Measurements from ENCODE around the gene PLEKHM1.
A peak's percentile ranks its signal among the peaks of the same experiment; 100 is the strongest.
"Not testable (repeated sequence)": the region's sequence is repeated elsewhere in the genome, so short reads cannot be mapped to it uniquely, and the experiment has no call there.

PLEKHM1 gene

GRCh38 chr17:45461524-45462327 is 28.8 kb downstream of the PLEKHM1 start:
- DNase-seq (ENCODE audit: low read depth in 2 of 2) = peak; percentile 13 to 23

DNA sequence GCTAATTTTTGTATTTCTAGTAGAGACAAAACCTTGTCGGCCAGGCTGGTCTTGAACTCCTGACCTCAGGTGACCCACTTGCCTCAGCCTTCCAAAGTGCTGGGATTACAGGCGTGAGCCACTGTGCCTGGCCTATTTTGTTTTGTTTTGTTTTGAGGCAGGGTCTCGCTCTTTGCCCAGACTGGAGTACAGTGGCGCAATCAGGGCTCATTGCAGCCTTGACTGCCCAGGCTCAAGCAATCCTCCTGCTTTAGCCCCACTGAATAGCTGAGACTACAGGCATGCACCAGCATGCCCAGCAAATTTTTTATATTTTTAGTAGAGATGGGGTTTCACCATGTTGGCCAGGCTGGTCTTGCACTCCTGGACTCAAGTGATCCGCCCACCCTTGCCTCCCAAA is 30.1 kb downstream of the PLEKHM1 start:
- not testable (repeated sequence) for DNase-seq (ENCODE audit: low read depth in 2 of 2)

DNA sequence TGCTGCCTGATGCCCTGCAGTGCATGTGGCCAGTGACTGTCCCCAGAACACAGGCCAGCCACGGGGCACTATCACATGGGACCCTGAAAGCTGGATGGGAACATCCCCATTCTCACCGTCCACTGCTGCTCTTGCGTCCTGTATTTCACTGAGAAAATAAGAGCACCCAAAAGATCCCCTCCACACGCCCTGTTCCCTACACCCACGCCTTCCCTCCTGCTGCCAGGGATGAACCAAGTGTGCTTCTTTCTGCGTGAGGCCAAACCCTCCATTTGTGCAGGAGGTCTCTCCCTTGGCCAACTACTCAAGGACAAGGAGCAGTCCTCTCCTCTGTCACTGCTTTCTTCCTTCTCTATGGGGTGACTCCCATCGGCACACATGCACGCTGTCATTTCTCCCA is 36.2 kb downstream of the PLEKHM1 start:
- not testable (repeated sequence) for DNase-seq (ENCODE audit: low read depth in 2 of 2)

DNA sequence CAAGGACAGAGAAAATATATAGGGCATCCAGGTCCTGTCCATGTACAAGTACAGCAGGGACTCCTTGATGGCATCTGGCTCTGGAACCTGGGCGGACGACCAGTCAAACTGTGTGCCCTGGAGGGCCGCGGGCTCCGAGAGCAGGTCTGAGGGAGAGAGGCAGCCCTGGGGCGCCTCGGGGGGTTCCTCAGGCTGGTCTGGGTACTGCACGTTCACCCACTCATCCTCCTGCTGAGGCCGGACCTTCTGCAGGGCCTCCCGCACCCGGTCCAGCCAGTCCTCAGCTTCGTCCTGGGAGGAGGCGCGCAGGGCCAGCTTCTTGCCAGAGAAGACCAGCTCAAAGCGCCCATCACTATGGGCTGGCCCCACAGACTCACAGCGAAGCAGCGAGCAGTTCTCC is 36.8 kb downstream of the PLEKHM1 start:
- not testable (repeated sequence) for DNase-seq (ENCODE audit: low read depth in 2 of 2)

DNA sequence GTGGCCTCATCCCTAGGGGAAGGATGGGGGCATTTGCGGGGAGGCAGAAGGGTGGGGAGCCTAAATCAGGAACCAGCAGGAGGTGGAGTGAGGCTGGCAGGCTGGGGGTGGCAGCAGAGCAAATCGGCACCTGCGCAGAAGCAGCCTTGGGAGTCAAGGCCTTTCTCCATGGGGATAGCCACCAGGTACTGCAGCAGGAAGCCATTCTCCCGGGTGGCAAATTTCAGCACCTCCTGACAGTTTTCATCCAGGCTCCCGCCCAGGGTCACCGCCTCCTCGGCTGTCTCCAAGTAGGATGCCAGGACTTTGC is 37.3 kb downstream of the PLEKHM1 start:
- DNase-seq (ENCODE audit: low read depth in 2 of 2) = not testable (repeated sequence)

GRCh38 chr17:45452329-45453224 is 37.9 kb downstream of the PLEKHM1 start:
- DNase-seq (ENCODE audit: low read depth in 2 of 2) = not testable (repeated sequence)

DNA sequence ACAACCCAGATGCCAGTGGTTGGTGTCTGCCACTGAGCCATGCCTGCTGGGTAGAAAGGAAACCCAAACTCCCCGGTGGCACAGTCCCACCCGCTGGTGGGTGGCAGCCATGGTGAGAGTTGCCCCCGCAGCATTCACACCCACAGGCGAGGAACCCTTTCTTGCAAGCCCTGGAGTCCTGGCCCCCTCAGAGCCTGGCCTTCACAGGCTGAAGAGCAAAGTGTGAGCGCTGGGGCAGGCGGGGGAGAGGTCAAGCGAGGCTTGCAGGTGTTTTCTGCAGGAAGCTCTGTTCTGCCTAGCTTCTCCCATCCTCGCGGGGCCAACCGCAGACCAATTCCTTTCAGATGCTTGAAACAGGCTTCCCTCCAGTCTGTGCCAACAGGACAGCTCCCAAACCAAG is 38.9 kb downstream of the PLEKHM1 start:
- DNase-seq (ENCODE audit: low read depth in 2 of 2) = not testable (repeated sequence)

GRCh38 chr17:45451131-45451530 is 39.4 kb downstream of the PLEKHM1 start:
- no peak for DNase-seq (ENCODE audit: low read depth in 2 of 2)

DNA sequence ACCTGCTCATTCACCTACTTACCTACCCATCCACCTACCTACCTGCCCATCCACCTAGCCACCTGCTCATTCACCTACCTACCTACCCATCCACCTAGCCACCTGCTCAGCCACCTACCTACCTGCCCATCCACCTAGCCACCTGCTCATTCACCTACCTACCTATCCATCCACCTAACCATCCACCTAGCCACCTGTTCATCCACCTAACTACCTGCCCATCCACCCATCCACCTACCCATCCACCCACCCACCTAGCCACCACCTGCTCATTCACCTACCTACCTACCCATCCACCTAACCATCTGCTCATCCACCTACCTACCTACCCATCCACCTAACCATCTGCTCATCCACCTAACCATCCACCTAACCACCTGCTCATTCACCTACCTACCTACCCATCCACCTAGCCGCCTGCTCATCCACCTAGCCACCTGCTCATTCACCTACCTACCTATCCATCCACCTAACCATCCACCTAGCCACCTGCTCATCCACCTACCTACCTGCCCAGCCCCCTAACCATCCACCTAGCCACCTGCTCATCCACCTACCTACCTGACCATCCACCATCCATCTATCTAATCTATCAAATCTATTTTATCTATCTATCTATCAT is 40.7 kb downstream of the PLEKHM1 start:
- not testable (repeated sequence) for DNase-seq (ENCODE audit: low read depth in 2 of 2)

DNA sequence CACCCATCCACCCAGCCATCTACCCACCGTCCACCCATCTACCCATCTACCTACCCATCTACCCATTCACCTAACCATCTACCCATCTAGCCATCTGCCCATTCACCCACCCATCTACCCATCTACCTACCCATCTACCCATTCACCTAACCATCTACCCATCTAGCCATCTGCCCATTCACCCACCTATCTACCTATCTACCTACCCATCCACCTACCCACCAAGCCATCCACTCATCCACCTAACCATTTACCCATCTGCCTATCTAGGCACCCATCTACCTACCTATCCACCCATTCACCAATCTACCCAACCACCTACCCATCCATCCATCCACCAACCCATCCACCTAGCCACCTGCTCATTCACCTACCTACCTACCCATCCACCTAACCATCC is 41.3 kb downstream of the PLEKHM1 start:
- DNase-seq (ENCODE audit: low read depth in 2 of 2) = not testable (repeated sequence)

DNA sequence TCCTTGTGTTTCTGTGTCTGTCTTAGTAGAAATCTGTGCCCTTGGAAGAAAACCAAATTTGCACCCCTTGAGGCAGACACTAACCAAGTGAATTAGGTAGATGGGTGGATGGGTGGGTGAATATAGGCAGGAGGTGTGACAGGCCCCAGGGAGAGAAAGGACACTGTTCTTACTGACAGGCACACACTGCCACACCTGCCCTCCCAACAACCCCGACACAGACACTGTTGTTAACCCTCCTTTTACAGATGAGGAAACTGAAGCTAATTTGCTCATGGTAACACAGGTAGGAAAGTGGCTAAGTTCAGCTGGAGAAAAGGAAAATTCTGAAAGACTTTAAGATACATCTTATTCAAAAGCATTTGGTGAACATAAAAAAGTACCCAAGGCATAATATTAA is 42.0 kb downstream of the PLEKHM1 start:
- DNase-seq (ENCODE audit: low read depth in 2 of 2) = not testable (repeated sequence)

DNA sequence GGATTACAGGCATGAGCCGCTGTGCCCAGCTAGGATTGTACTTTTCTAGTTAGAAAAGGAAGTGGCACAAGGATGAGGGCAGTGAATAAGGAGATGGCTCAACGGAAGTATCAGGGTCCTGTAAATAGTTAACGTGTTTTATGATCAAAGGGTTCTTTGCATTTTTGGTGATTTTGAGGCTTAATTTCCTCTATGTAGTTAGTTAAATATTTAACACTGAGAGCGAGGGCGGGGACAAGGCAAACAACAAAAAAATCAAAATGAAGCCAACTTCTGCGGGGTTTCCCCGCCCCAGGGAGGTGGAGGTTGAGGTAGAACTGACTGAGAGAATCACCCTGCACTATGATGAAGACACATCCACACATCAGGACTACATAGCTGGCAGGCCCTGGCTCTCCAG is 42.5 kb downstream of the PLEKHM1 start:
- not testable (repeated sequence) for DNase-seq (ENCODE audit: low read depth in 2 of 2)

DNA sequence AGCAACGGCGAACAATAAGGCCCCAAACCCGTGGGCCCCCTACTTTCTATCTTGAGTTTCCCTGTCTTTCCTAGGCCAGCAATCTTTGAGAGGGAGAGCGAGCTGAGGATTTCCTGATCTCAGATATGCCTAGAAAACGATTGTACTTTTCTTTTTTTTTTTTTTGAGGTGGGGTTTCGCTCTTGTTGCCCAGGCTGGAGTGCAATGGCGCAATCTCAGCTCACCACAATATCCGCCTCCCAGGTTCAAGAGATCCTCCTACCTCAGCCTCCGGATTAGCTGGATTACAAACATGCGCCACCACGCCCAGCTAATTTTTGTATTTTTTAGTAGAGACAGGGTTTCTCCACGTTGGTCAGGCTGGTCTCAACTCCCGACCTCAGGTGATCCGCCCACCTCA is 42.9 kb downstream of the PLEKHM1 start:
- not testable (repeated sequence) for DNase-seq (ENCODE audit: low read depth in 2 of 2)

DNA sequence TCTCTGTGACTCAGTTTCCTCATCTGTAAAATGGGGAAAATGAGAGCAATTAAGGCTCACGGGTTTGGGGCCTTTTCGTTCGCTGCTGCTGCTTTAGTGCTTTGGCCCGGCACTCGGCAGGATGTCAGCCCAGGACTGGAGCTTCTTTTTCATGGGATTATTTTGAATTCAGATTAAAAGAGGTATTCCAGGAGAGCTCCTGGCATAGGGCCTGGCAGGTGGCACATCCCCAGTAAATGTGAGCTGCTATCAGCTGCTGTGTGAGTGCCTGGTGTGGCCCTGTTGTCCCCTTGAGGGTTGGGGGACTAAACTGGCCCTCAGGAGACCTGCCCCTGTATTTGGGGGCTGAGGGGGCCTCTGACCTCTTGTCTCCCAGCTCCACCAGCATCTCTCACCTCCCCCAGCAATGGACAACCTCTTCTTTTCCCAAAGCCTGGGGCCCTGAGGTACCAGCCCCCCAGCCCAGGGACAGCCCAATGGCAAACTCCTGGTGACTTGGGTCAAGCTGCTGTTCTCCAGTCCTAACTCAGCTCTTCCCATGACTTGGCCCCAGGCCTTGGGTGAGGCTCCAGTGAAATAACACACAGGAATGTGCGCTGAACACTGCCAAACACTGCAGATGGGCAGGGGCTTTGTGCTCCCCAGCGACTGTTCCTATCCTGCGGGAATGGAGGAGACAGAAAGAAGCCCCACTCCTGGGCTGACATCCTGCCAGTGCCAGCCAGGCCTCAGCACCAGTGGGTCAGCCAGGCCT is 43.5 kb downstream of the PLEKHM1 start:
- not testable (repeated sequence) for DNase-seq (ENCODE audit: low read depth in 2 of 2)

GRCh38 chr17:45445901-45446743 is 44.4 kb downstream of the PLEKHM1 start:
- DNase-seq (ENCODE audit: low read depth in 2 of 2) = peak in 1 of 2 donors; percentile 29

GRCh38 chr17:45444856-45445820 is 45.4 kb downstream of the PLEKHM1 start:
- DNase-seq (ENCODE audit: low read depth in 2 of 2) = not testable (repeated sequence)

DNA sequence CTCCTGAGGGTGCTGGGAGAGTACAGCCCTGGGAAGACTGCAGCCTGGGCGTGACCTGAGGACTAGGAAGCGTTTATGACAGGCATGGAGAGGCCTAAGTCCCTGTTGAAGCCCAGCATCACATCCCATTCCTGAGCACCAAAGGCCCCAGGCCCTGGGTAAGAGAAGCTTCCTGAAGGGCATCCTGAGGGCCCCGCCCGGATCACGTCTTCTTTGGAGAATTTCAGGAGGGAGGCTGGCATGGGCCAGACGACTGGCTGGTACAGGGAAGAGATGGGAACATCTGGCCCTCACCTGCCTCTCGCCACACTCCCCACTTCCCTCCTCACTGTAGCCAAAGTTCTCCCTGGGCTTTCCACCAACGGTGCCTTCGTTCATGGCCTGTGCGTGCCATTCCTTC is 46.2 kb downstream of the PLEKHM1 start:
- DNase-seq (ENCODE audit: low read depth in 2 of 2) = not testable (repeated sequence)

GRCh38 chr17:45443371-45444260 is 46.9 kb downstream of the PLEKHM1 start:
- DNase-seq (ENCODE audit: low read depth in 2 of 2) = not testable (repeated sequence)

Measured in stimulated activated CD8-positive, alpha-beta memory T cell treated with anti-CD3 and anti-CD28 coated beads, Interleukin-2, amount 100 ng/mL, for 48 hours (primary cell).